H9 (cell line): ENCODE measurements around the gene DCC. TPM values are rescaled to one million over a fixed set of nuclear protein-coding genes. Genes with fewer than 3 reads are reported as not detected.

Experiments used
- DNase-seq: peaks from one replicate; pipeline ENCODE4 v3.0.0-alpha.2; 2017
- H2AFZ ChIP-seq: one replicate; pipeline ENCODE4 v1.6.1; 2013; ENCODE audit warnings: mild to moderate bottlenecking, low read length, control low read depth, moderate library complexity
- H2AK5ac ChIP-seq: 2 replicates; pipeline ENCODE4 v1.6.1; 2013; ENCODE audit warnings: low read length, control low read depth, mixed read lengths; ENCODE audit not compliant: insufficient read length
- H2BK120ac ChIP-seq: one replicate; pipeline ENCODE4 v1.6.1; 2013; ENCODE audit warnings: low read depth, mild to moderate bottlenecking, low read length, control low read depth, inconsistent platforms; ENCODE audit not compliant: poor library complexity, severe bottlenecking
- H2BK12ac ChIP-seq: 2 replicates; pipeline ENCODE4 v1.6.1; 2013; ENCODE audit warnings: low read length, control low read depth, mixed read lengths, low read depth; ENCODE audit not compliant: insufficient read length
- H2BK15ac ChIP-seq: 2 replicates; pipeline ENCODE4 v1.6.1; 2013; ENCODE audit warnings: low read depth, low read length, control low read depth
- H2BK20ac ChIP-seq: one replicate; pipeline ENCODE4 v1.6.1; 2013; ENCODE audit warnings: low read depth, mild to moderate bottlenecking, low read length, control low read depth, inconsistent platforms; ENCODE audit not compliant: poor library complexity, severe bottlenecking
- H2BK5ac ChIP-seq: 2 replicates; pipeline ENCODE4 v1.6.1; 2013; ENCODE audit warnings: low read length, control low read depth, mixed read lengths; ENCODE audit not compliant: insufficient read length
- H3K14ac ChIP-seq: 2 replicates; pipeline ENCODE4 v1.6.1; 2013; ENCODE audit warnings: low read length, control low read depth; ENCODE audit not compliant: insufficient read depth
- H3K18ac ChIP-seq: 2 replicates; pipeline ENCODE4 v1.6.1; 2013; ENCODE audit warnings: low read depth, mild to moderate bottlenecking, mixed read lengths, low read length, control low read depth; ENCODE audit not compliant: insufficient read length
- H3K23ac ChIP-seq: 2 replicates; pipeline ENCODE4 v1.6.1; 2013; ENCODE audit warnings: low read length, control low read depth, mixed read lengths, low read depth; ENCODE audit not compliant: insufficient read length
- H3K23me2 ChIP-seq: 2 replicates; pipeline ENCODE4 v1.6.1; 2013; ENCODE audit warnings: low read depth, mild to moderate bottlenecking, mixed read lengths, low read length, control low read depth; ENCODE audit not compliant: insufficient read length, poor library complexity, severe bottlenecking
- H3K27ac ChIP-seq: 2 replicates; pipeline ENCODE4 v1.5.1; 2013; ENCODE audit warnings: low read length, control low read depth, mixed read lengths, low read depth; ENCODE audit not compliant: insufficient read length
- H3K27me3 ChIP-seq: 2 replicates; pipeline ENCODE4 v1.6.1; 2013; ENCODE audit warnings: low read length, control low read depth, inconsistent platforms; ENCODE audit not compliant: insufficient read depth
- H3K4ac ChIP-seq: 2 replicates; pipeline ENCODE4 v1.6.1; 2013; ENCODE audit warnings: low read depth, mild to moderate bottlenecking, control low read depth, inconsistent platforms, low read length, moderate library complexity
- H3K4me1 ChIP-seq: 2 replicates; pipeline ENCODE4 v1.6.1; 2013; ENCODE audit warnings: low read length, control low read depth, inconsistent platforms; ENCODE audit not compliant: insufficient read depth
- H3K4me2 ChIP-seq: 2 replicates; pipeline ENCODE4 v1.6.1; 2013; ENCODE audit warnings: low read length, control low read depth, mixed read lengths; ENCODE audit not compliant: insufficient read length, insufficient read depth
- H3K56ac ChIP-seq: 2 replicates; pipeline ENCODE4 v1.6.1; 2013; ENCODE audit warnings: low read depth, mild to moderate bottlenecking, mixed read lengths, low read length, control low read depth; ENCODE audit not compliant: insufficient read length
- H3K79me1 ChIP-seq: 2 replicates; pipeline ENCODE4 v1.6.1; 2013; ENCODE audit warnings: low read depth, mild to moderate bottlenecking, moderate library complexity, low read length, control low read depth, inconsistent platforms; ENCODE audit not compliant: insufficient read depth, poor library complexity, severe bottlenecking
- H3K79me2 ChIP-seq: 2 replicates; pipeline ENCODE4 v1.6.1; 2013; ENCODE audit warnings: low read length, control low read depth, inconsistent platforms; ENCODE audit not compliant: insufficient read depth
- H3K9ac ChIP-seq: 2 replicates; pipeline ENCODE4 v1.6.1; 2013; ENCODE audit warnings: low read length, control low read depth, mixed read lengths; ENCODE audit not compliant: insufficient read length; ENCODE audit errors: extremely low read depth
- H3K9me3 ChIP-seq: one replicate; pipeline ENCODE4 v1.6.1; 2013; ENCODE audit warnings: low read depth, low read length, inconsistent platforms; ENCODE audit not compliant: control insufficient read depth
- H3T11ph ChIP-seq: one replicate; pipeline ENCODE4 v1.6.1; 2013; ENCODE audit warnings: mild to moderate bottlenecking, low read length, control low read depth, inconsistent platforms
- H4K20me1 ChIP-seq: one replicate; pipeline ENCODE4 v1.6.1; 2013; ENCODE audit not compliant: control insufficient read depth, insufficient read length, insufficient read depth
- H4K5ac ChIP-seq: 2 replicates; pipeline ENCODE4 v1.6.1; 2013; ENCODE audit warnings: low read depth, mild to moderate bottlenecking, mixed read lengths, low read length, control low read depth; ENCODE audit not compliant: insufficient read length
- H4K8ac ChIP-seq: replicated peaks from 2 replicates; pipeline ENCODE4 v1.6.1; 2013; ENCODE audit warnings: low read length, control low read depth, mixed read lengths, low read depth; ENCODE audit not compliant: insufficient read length
- H4K91ac ChIP-seq: 2 replicates; pipeline ENCODE4 v1.6.1; 2013; ENCODE audit warnings: low read depth, mild to moderate bottlenecking, moderate library complexity, mixed read lengths, low read length, control low read depth; ENCODE audit not compliant: insufficient read length
- H3K27ac Mint-ChIP-seq, 3 experiments: 2 replicates in 2 of 3; 3 replicates in 1 of 3; pipeline ENCODE4 v1.8.0; 2020 to 2021; ENCODE audit warnings: mixed read lengths in 3 of 3, mild to moderate bottlenecking in 1 of 3, moderate library complexity in 1 of 3
- H3K27me3 Mint-ChIP-seq: 2 replicates; pipeline ENCODE4 v1.8.0; 2021; ENCODE audit warnings: low read depth, mild to moderate bottlenecking, moderate library complexity, mixed read lengths
- H3K36me3 Mint-ChIP-seq, 3 experiments: 2 replicates in 2 of 3; 3 replicates in 1 of 3; pipeline ENCODE4 v1.8.0; 2020 to 2021; ENCODE audit warnings: low read depth in 3 of 3, mixed read lengths in 3 of 3; ENCODE audit not compliant: insufficient read depth in 1 of 3
- H3K4me1 Mint-ChIP-seq, 2 experiments: 2 replicates each; pipeline ENCODE4 v1.8.0; 2020; ENCODE audit warnings: mixed read lengths in 2 of 2
- H3K4me3 Mint-ChIP-seq, 2 experiments: 2 replicates in 1 of 2; 3 replicates in 1 of 2; pipeline ENCODE4 v1.8.0; 2020 to 2021; ENCODE audit warnings: mild to moderate bottlenecking in 2 of 2, mixed read lengths in 2 of 2, moderate library complexity in 1 of 2
- H3K9me3 Mint-ChIP-seq, 2 experiments: 2 replicates in 1 of 2; 3 replicates in 1 of 2; pipeline ENCODE4 v1.8.0; 2020; ENCODE audit warnings: mild to moderate bottlenecking in 2 of 2, mixed read lengths in 2 of 2, moderate library complexity in 1 of 2
- CTCF ChIP-seq: fragments of 200-600 bp; sonication (generic); conservative IDR thresholded peaks from 3 replicates; pipeline ENCODE4 v1.8.0; 2021; ENCODE audit warnings: antibody characterized with exemption, mild to moderate bottlenecking
- WGBS: extraction: QIAGEN DNeasy Blood & Tissue Kit; methylation state at CpG from one replicate; pipeline ENCODE4 v1.1.7; 2013; ENCODE audit warnings: missing lambda C conversion rate, low lambda C conversion rate, mixed read lengths; ENCODE audit not compliant: insufficient read length; ENCODE audit errors: extremely low coverage; 5-methylcytosine and 5-hydroxymethylcytosine counted together
- total RNA-seq: library from RNA; stranded (reverse); gene quantifications from 2 replicates; pipeline ENCODE4 v1.2.1, GENCODE V29; 2021

DCC gene
- total RNA-seq, 1 experiment from 2014 or later, result 0.35 TPM

GRCh38 chr18:52845036-52845435 is 505.0 kb downstream of the DCC start:
- no peak for DNase-seq
- no peak overlapping the region for H4K8ac ChIP-seq
- no peak overlapping the region for H3K18ac ChIP-seq
- H2BK12ac ChIP-seq, result no peak overlapping the region
- no peak for TF ChIP-seq CTCF
- H4K20me1 ChIP-seq, result no peaks in the 10 kb centered on the region
- no peaks in the 10 kb centered on the region for H3K79me1 ChIP-seq
- WGBS, result no CpG with 5 or more reads among the region's 2 CpGs
- H3T11ph ChIP-seq, result no peak overlapping the region
- H3K4me1 ChIP-seq, result no peaks in the 10 kb centered on the region
- H2AK5ac ChIP-seq, result no peak overlapping the region
- no peaks in the 10 kb centered on the region for H3K9me3 ChIP-seq
- H3K23me2 ChIP-seq, result no peaks in the 10 kb centered on the region
- H2BK20ac ChIP-seq, result no peak overlapping the region
- no peaks in the 10 kb centered on the region for H3K79me2 ChIP-seq
- H4K5ac ChIP-seq, result no peak overlapping the region
- Mint-ChIP-seq H3K9me3 (no peaks in the 10 kb centered on the region), H3K4me3 (no peak overlapping the region), H3K4me1 (no peaks in the 10 kb centered on the region), H3K27me3 (peaks cover 6% of the 10 kb centered on the region), H3K27ac (no peak overlapping the region), H3K36me3 (no peaks in the 10 kb centered on the region)
- no peak overlapping the region for H3K14ac ChIP-seq
- H3K27me3 ChIP-seq, result no peaks in the 10 kb centered on the region
- H3K9ac ChIP-seq, result no peak overlapping the region
- no peak overlapping the region for H3K27ac ChIP-seq
- H3K4me2 ChIP-seq, result no peak overlapping the region
- H2BK120ac ChIP-seq, result no peak overlapping the region
- no peak overlapping the region for H3K4ac ChIP-seq
- H2AFZ ChIP-seq, result no peak overlapping the region
- no peak overlapping the region for H3K23ac ChIP-seq
- no peak overlapping the region for H2BK15ac ChIP-seq
- H3K56ac ChIP-seq, result no peak overlapping the region
- H4K91ac ChIP-seq, result no peak overlapping the region
- no peak overlapping the region for H2BK5ac ChIP-seq
